Thoracic aorta (tissue), 2 donors: ENCODE results near the gene SLC34A1. TPM values are rescaled to one million over a fixed set of nuclear protein-coding genes. Genes with fewer than 3 reads are reported as not detected.

ENCODE experiments used
- ATAC-seq: fragments of 150-250 bp; one replicate; pipeline ENCODE4 v1.8.0; 2017; ENCODE audit warnings: low read depth; ENCODE audit not compliant: insufficient number of reproducible peaks, low FRiP score
- DNase-seq: peaks from one replicate; pipeline ENCODE4 v3.0.0-alpha.2; 2020; ENCODE audit warnings: low spot score
- H3K27ac ChIP-seq, 2 donors: fragments of 200-600 bp; sonication (generic); 1 replicate in 1 of 2; 2 replicates in 1 of 2; pipeline ENCODE4 v1.5.1; 2016; ENCODE audit warnings: mild to moderate bottlenecking in 2 of 2, moderate library complexity in 2 of 2
- H3K27me3 ChIP-seq: fragments of 200-600 bp; sonication (generic); replicated peaks from 2 replicates; pipeline ENCODE4 v1.6.0; 2016; ENCODE audit warnings: mild to moderate bottlenecking; ENCODE audit not compliant: insufficient read depth
- H3K36me3 ChIP-seq: fragments of 200-600 bp; sonication (generic); one replicate; pipeline ENCODE4 v1.5.1; 2016
- H3K4me1 ChIP-seq, 2 donors: fragments of 200-600 bp; sonication (generic); 1 replicate in 1 of 2; 2 replicates in 1 of 2; pipeline versions ENCODE4 v1.5.1 to v1.6.0; 2016; ENCODE audit warnings: low read depth in 2 of 2, mild to moderate bottlenecking in 1 of 2; ENCODE audit not compliant: control insufficient read depth in 1 of 2
- H3K4me3 ChIP-seq: fragments of 200-600 bp; sonication (generic); 2 replicates; pipeline ENCODE4 v1.5.1; 2016; ENCODE audit warnings: mild to moderate bottlenecking
- H3K9me3 ChIP-seq: fragments of 200-600 bp; sonication (generic); 2 replicates; pipeline ENCODE4 v1.5.1; 2016
- total RNA-seq, 2 donors: library from RNA; depleted of rRNA; stranded (reverse); fragments of >200 nt; gene quantifications; one replicate each; pipeline versions ENCODE4 v1.1.0 to v1.2.3, GENCODE V29; 2016
- TF ChIP-seq, protein P1 (sequence below): fragments of 200-600 bp; sonication (generic); IDR thresholded peaks from one replicate; pipeline ENCODE4 v1.5.1; 2019; ENCODE audit warnings: antibody characterized with exemption

Gene SLC34A1
- total RNA-seq, 2 donors from 2014 or later = not detected

DNA sequence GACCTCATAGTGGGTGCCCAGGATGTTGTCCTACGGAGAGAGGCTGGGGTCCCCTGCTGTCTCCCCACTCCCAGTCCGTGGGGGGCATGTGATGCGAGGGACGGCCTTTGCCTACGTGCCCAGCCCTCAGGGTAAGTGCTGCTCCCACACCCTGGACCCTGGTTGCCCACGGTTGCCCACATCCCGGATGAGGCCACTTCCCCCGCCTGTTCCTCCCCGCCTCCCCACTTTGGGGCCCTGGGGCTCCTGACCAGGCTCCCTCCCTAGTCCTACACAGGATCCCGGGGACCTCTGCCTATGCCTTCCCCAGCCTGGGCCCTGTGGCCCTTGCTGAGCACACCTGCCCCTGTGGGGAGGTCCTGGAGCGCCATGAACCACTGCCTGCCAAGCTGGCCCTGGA lies 1.5 kb downstream of the SLC34A1 start:
- no peaks in the 10 kb centered on the region for H3K27me3 ChIP-seq
- H3K27ac ChIP-seq = no peak overlapping the region
- no peak for ATAC-seq
- no peak overlapping the region for H3K4me3 ChIP-seq
- TF ChIP-seq, protein P1, sequence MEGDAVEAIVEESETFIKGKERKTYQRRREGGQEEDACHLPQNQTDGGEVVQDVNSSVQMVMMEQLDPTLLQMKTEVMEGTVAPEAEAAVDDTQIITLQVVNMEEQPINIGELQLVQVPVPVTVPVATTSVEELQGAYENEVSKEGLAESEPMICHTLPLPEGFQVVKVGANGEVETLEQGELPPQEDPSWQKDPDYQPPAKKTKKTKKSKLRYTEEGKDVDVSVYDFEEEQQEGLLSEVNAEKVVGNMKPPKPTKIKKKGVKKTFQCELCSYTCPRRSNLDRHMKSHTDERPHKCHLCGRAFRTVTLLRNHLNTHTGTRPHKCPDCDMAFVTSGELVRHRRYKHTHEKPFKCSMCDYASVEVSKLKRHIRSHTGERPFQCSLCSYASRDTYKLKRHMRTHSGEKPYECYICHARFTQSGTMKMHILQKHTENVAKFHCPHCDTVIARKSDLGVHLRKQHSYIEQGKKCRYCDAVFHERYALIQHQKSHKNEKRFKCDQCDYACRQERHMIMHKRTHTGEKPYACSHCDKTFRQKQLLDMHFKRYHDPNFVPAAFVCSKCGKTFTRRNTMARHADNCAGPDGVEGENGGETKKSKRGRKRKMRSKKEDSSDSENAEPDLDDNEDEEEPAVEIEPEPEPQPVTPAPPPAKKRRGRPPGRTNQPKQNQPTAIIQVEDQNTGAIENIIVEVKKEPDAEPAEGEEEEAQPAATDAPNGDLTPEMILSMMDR = no peak
- no peaks in the 10 kb centered on the region for H3K4me1 ChIP-seq
- no peak for DNase-seq
- no peaks in the 10 kb centered on the region for H3K36me3 ChIP-seq
- H3K9me3 ChIP-seq = no peaks in the 10 kb centered on the region

- Histone ChIP-seq H3K4me3 (no peak overlapping the region), H3K27me3 (no peaks in the 10 kb centered on the region), H3K36me3 (no peaks in the 10 kb centered on the region), H3K9me3 (no peaks in the 10 kb centered on the region), H3K4me1 (no peaks in the 10 kb centered on the region), H3K27ac (no peak overlapping the region)
- DNase-seq (no peak), ATAC-seq (no peak)
- TF ChIP-seq, protein P1 = no peak
Observed at GRCh38 chr5:177386542-177386941, 2.3 kb downstream of the SLC34A1 start.

DNA sequence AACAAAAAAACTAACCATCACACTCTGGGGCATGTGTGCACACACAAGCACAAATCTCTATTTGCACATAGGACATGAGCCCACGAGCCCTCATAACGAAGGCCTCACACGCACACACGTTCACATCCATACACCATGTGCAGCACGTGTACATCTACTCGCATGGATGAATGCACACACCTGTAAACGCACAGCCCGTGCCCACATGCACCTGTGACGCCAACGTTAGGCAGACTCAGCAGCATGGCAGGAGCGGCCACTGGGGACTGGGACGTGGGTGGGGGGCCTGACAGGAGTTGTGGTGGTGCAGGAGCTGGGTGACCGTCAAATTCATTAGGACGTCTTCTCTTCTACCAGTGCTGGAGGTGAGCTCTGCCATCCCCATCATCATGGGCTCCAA lies 3.2 kb downstream of the SLC34A1 start:
- Histone ChIP-seq H3K27me3 (no peaks in the 10 kb centered on the region), H3K27ac (no peak overlapping the region)
- no peak for DNase-seq

GRCh38 chr5:177388521-177389052 lies 4.4 kb downstream of the SLC34A1 start:
- DNase-seq = no peak
- Histone ChIP-seq H3K4me1 (no peaks in the 10 kb centered on the region), H3K27ac (no peak overlapping the region), H3K27me3 (no peaks in the 10 kb centered on the region), H3K4me3 (no peak overlapping the region), H3K36me3 (no peaks in the 10 kb centered on the region), H3K9me3 (no peaks in the 10 kb centered on the region)
- TF ChIP-seq, protein P1 = no peak
- no peak for ATAC-seq

More for the DNA sequence above, 3.2 kb downstream of the SLC34A1 start:
- Histone ChIP-seq H3K36me3 (no peaks in the 10 kb centered on the region), H3K4me3 (no peak overlapping the region), H3K9me3 (no peaks in the 10 kb centered on the region), H3K4me1 (no peaks in the 10 kb centered on the region)
- TF ChIP-seq, protein P1 = no peak
- ATAC-seq = no peak

- TF ChIP-seq, protein P1 = no peak
- Histone ChIP-seq H3K27me3 (no peaks in the 10 kb centered on the region), H3K36me3 (no peaks in the 10 kb centered on the region), H3K27ac (no peak overlapping the region), H3K4me1 (no peaks in the 10 kb centered on the region), H3K9me3 (no peaks in the 10 kb centered on the region), H3K4me3 (no peak overlapping the region)
- no peak for ATAC-seq
- no peak for DNase-seq
Observed at GRCh38 chr5:177389241-177390169, 5.3 kb downstream of the SLC34A1 start.
